LNCAP (cell line): ENCODE results near the gene SIPA1.

ENCODE experiments used
- CTCF ChIP-seq: fragments of 450-650 bp; IDR thresholded peaks from 2 replicates; pipeline ENCODE4 v1.5.1; 2017; ENCODE audit warnings: mild to moderate bottlenecking

The SIPA1 gene

GRCh38 chr11:65604258-65604657, 33.6 kb upstream of the SIPA1 start:
- no peak for TF ChIP-seq CTCF

DNA sequence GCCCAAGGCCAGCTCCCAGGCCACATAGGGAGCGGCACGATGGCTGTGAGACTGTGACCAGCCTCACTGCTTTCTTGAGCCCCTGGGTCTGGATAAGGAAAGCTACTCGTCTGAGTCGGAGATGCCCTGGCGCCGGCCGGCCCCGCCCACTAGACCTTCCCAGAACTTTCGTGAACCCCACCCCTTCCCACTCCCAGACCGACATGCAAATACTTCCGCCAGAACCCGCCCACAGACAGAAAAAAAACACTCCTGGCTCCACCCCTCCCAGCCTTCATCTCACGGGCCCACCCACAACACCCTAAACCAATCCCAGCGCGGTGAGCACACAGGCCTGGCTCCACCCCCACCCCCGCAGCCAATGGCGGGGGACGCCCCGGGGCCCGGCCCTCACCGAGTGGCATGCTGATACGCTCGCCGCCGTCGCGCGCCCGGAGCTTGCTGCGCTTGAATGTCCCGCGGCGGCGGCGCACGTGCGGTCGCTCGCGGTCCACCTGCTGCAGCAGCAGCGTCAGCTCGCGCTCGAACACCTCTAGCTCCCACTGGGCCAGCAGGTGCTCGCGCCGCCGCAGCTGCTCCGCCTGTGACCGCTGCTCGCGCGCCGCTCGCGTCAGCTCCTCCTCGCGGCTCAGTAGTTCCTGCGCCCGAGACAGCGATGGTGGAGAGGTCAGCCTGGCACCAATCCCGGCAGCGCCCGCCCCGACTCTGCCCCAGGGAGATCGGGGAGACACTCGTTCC, 30.9 kb upstream of the SIPA1 start:
- no peak for TF ChIP-seq CTCF

DNA sequence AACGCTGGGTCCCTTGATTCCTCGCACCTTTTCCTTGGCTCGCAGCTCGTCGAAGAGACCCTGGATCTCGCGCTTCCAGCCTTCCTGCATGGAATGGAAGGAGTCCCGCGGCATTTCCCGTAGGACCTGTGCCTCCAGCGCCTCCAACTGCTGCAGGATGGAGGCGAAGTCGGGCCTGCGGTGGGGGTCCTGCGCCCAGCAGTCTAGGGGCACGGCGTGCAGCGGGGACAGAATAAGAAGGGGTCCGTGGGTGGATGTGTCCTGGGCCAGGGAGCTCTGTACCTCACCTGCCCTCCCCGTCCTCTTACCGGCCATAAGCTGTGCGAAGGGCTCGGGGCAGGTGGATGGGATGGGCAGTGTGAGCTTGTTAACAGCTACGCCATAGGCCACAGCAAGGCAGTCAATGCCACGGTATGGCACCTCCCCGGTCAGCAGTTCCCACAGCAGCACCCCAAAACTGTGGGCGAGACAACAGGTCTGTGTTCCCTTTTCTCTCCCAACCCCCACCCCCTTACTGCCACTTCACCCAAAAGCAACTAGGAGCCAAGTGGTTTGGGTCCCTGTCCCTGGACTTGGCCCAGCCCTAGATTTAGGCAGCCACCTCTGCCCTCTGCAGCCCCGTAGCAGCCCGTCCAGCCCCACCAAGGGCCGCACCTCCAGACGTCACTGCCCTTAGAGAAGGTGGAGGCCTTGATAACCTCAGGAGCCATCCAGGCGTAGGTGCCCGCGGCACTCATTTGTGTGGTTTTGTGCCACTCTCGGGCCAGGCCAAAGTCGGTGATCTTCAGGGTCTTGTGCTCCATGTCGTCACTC, 30.1 kb upstream of the SIPA1 start:
- no peak for TF ChIP-seq CTCF

GRCh38 chr11:65609229-65609628, 28.7 kb upstream of the SIPA1 start:
- no peak for TF ChIP-seq CTCF

DNA sequence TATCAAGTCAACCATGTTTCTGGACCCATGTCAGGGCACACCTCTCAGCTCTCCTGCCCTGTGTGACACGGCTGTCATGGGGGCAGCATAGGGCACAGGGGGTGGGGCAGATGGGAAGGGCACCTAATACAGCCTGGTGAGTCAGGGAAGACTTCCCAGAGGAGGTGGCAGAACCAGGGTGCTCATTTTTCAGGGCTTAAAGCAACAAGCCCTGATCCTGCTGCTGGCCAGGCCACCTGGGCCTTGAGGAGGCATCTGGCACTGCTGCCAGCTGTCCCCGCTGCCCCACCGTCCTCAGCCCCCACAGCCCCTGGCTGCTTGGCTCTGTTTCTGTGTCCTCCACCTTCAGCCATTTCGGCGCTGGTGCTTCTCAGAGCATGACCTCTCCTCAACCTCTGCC, 28.2 kb upstream of the SIPA1 start:
- no peak for TF ChIP-seq CTCF

GRCh38 chr11:65610404-65610803, 27.5 kb upstream of the SIPA1 start:
- no peak for TF ChIP-seq CTCF

- TF ChIP-seq CTCF, result no peak
These were observed 26.7 kb upstream of the SIPA1 start for GRCh38 chr11:65611028-65611757.
